H1 (cell line): ENCODE measurements around the gene RPS6KA2. TPM values are rescaled to one million over a fixed set of nuclear protein-coding genes. Genes with fewer than 3 reads are reported as not detected.

Experiments used
- CBX8 ChIP-seq: fragments of 300-800, 300-1000 bp; sonication (generic); IDR thresholded peaks from 2 replicates; pipeline ENCODE4 v1.7.1; 2016; ENCODE audit warnings: low read depth, low read length, borderline replicate concordance
- JUN ChIP-seq: IDR thresholded peaks from 2 replicates; pipeline ENCODE4 v1.6.1; 2011; ENCODE audit warnings: low read depth, mild to moderate bottlenecking, improper control_type of control experiment, low read length
- RFX5 ChIP-seq: IDR thresholded peaks from 2 replicates; pipeline ENCODE4 v1.6.1; 2011; ENCODE audit warnings: low read depth, low read length, improper control_type of control experiment, borderline replicate concordance
- SIRT6 ChIP-seq: IDR thresholded peaks from one replicate; pipeline ENCODE4 v1.7.1; 2012; ENCODE audit warnings: low read length, inconsistent platforms
- TAF7 ChIP-seq: optimal IDR thresholded peaks from 2 replicates; pipeline ENCODE3; 2011; ENCODE audit warnings: low read depth, mild to moderate bottlenecking, inconsistent platforms, low read length, moderate library complexity, borderline replicate concordance
- TCF12 ChIP-seq: IDR thresholded peaks from 2 replicates; pipeline ENCODE4 v1.6.1; 2011; ENCODE audit warnings: low read depth, mild to moderate bottlenecking, low read length
- YY1 ChIP-seq: IDR thresholded peaks from 2 replicates; pipeline ENCODE4 v1.6.1; 2011; ENCODE audit warnings: low read depth, mild to moderate bottlenecking, low read length
- polyA plus RNA-seq, 7 experiments: library from polyadenylated mRNA; depleted of rRNA in 3 of 7; stranded (reverse) in 5 of 7; unstranded in 2 of 7; fragments of >200 nt in 5 of 7; fragments of 200-250 nt in 2 of 7; gene quantifications; 1 replicate in 5 of 7; 2 replicates in 1 of 7; 4 replicates in 1 of 7; pipeline versions ENCODE4 v1.2.1 to v1.2.3, GENCODE V29; 2011 to 2013; ENCODE audit warnings: missing spikeins in 2 of 7, mixed read lengths in 2 of 7
- total RNA-seq: library from RNA; stranded (reverse); fragmentation: NEBNext Ultra II Directional; extraction: Animal tissue kit (Norgen Biotek cat#: 25700); gene quantifications from 2 replicates; pipeline ENCODE4 v1.2.1, GENCODE V29; 2021
- TF ChIP-seq, protein P1 (sequence below): fragments of 300-600 bp; sonication (generic); IDR thresholded peaks from 2 replicates; pipeline ENCODE4 v1.7.1; 2012; ENCODE audit warnings: low read length, moderate library complexity, mild to moderate bottlenecking, inconsistent platforms; ENCODE audit not compliant: insufficient replicate concordance

The RPS6KA2 gene
- total and polyA plus RNA-seq, 2 of the 8 experiments (the other 6 are each of a cell fraction or from before 2014, with no cell fraction given) = 8.8 to 25.7 TPM

DNA sequence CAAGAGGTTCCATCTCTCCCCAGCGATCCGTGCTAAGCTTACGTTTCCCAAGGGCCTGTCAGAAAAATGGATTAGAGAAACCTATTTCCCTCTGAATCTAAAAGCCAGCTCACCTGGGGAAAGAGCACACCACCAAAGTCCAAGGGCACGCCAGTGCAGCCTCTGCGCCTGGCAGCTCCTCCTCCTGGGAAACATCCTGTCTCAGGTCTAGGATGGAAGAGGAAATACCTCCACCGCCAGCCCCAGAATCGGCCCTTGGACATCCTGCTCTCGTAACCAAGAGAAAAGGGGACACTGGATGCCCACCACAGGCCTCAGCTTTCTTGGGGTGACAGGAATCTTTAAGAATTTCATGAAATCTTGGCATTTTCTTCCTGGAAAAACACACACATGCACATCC lies 59.2 kb downstream of the RPS6KA2 start (continued):
- TF ChIP-seq, protein P1, sequence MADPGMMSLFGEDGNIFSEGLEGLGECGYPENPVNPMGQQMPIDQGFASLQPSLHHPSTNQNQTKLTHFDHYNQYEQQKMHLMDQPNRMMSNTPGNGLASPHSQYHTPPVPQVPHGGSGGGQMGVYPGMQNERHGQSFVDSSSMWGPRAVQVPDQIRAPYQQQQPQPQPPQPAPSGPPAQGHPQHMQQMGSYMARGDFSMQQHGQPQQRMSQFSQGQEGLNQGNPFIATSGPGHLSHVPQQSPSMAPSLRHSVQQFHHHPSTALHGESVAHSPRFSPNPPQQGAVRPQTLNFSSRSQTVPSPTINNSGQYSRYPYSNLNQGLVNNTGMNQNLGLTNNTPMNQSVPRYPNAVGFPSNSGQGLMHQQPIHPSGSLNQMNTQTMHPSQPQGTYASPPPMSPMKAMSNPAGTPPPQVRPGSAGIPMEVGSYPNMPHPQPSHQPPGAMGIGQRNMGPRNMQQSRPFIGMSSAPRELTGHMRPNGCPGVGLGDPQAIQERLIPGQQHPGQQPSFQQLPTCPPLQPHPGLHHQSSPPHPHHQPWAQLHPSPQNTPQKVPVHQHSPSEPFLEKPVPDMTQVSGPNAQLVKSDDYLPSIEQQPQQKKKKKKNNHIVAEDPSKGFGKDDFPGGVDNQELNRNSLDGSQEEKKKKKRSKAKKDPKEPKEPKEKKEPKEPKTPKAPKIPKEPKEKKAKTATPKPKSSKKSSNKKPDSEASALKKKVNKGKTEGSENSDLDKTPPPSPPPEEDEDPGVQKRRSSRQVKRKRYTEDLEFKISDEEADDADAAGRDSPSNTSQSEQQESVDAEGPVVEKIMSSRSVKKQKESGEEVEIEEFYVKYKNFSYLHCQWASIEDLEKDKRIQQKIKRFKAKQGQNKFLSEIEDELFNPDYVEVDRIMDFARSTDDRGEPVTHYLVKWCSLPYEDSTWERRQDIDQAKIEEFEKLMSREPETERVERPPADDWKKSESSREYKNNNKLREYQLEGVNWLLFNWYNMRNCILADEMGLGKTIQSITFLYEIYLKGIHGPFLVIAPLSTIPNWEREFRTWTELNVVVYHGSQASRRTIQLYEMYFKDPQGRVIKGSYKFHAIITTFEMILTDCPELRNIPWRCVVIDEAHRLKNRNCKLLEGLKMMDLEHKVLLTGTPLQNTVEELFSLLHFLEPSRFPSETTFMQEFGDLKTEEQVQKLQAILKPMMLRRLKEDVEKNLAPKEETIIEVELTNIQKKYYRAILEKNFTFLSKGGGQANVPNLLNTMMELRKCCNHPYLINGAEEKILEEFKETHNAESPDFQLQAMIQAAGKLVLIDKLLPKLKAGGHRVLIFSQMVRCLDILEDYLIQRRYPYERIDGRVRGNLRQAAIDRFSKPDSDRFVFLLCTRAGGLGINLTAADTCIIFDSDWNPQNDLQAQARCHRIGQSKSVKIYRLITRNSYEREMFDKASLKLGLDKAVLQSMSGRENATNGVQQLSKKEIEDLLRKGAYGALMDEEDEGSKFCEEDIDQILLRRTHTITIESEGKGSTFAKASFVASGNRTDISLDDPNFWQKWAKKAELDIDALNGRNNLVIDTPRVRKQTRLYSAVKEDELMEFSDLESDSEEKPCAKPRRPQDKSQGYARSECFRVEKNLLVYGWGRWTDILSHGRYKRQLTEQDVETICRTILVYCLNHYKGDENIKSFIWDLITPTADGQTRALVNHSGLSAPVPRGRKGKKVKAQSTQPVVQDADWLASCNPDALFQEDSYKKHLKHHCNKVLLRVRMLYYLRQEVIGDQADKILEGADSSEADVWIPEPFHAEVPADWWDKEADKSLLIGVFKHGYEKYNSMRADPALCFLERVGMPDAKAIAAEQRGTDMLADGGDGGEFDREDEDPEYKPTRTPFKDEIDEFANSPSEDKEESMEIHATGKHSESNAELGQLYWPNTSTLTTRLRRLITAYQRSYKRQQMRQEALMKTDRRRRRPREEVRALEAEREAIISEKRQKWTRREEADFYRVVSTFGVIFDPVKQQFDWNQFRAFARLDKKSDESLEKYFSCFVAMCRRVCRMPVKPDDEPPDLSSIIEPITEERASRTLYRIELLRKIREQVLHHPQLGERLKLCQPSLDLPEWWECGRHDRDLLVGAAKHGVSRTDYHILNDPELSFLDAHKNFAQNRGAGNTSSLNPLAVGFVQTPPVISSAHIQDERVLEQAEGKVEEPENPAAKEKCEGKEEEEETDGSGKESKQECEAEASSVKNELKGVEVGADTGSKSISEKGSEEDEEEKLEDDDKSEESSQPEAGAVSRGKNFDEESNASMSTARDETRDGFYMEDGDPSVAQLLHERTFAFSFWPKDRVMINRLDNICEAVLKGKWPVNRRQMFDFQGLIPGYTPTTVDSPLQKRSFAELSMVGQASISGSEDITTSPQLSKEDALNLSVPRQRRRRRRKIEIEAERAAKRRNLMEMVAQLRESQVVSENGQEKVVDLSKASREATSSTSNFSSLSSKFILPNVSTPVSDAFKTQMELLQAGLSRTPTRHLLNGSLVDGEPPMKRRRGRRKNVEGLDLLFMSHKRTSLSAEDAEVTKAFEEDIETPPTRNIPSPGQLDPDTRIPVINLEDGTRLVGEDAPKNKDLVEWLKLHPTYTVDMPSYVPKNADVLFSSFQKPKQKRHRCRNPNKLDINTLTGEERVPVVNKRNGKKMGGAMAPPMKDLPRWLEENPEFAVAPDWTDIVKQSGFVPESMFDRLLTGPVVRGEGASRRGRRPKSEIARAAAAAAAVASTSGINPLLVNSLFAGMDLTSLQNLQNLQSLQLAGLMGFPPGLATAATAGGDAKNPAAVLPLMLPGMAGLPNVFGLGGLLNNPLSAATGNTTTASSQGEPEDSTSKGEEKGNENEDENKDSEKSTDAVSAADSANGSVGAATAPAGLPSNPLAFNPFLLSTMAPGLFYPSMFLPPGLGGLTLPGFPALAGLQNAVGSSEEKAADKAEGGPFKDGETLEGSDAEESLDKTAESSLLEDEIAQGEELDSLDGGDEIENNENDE = no peak
- no peak for TF ChIP-seq TAF7
- TF ChIP-seq CBX8 = no peak
- no peak for TF ChIP-seq YY1
- TF ChIP-seq JUN = no peak
- no peak for TF ChIP-seq RFX5
- no peak for TF ChIP-seq SIRT6
- no peak for TF ChIP-seq TCF12
